Measurements from ENCODE around the gene ADGRB2.

ADGRB2 gene

DNA sequence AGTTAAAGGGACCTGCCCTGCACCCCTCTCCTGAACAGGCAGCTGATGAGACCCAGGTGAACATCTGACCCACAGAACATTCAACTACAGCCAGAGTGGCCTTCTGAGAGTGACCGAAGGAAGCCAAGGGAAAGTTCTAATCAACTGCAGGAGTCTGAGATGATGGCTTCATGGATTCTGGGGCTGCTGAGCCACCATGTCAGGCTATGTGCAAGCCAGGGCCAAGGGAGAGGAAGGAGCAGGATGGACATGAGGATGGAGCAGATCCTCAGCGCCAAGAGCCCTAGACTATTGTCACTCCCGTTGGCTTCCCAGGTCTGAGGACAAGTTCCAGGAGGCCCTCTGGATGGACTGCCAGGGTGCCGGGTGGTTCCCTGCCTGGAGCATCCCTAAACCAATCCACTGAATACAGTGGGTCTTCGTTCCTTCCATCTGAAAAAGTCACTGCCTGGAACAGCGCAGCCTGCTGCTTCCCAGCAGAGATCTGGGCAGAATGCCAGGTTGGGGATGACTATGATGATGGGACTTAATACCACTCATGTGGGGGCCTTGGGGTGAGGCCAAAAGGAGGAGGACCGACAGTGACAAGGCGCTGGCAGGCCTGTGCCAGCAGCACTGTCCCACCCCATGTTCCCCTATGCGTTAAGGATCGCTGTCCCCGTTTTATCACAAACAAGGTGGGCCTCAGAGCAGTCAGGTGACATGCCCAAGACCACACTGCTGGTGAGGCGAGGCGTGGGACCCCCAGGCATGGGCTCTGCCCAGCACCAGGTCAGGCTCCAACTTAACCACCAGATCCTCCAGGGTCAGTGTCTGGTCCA, 31.9 kb upstream of the ADGRB2 start:
- DNase-seq: peak; percentile 62

DNA sequence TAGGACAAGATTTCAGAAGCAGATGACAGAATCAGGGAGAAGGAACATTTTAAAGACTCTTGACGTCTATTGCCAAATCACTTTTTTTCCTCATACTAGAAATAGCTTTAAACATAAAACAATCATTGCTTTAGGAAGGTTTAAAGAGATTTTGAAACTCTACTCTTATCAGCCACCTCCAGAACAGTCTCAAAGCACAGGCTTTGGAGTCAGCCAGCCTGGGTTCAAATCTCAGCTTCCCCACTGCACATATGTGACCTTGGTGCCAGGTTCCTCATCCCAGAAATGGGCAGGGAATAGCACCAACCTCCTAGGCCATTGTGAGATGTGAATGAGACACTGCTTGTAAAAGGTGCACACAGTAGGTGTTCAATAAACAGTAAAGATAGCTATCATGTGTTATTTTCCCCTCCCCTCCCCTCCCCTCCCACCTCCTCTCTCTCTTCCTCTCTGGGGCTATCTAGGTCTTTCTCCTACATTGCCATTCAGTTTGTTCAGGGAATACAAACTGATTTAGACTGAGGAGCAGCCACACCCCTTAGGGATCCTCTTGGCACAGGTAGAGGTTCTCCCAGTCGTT, 31.0 kb upstream of the ADGRB2 start:
- no peak for DNase-seq

DNA sequence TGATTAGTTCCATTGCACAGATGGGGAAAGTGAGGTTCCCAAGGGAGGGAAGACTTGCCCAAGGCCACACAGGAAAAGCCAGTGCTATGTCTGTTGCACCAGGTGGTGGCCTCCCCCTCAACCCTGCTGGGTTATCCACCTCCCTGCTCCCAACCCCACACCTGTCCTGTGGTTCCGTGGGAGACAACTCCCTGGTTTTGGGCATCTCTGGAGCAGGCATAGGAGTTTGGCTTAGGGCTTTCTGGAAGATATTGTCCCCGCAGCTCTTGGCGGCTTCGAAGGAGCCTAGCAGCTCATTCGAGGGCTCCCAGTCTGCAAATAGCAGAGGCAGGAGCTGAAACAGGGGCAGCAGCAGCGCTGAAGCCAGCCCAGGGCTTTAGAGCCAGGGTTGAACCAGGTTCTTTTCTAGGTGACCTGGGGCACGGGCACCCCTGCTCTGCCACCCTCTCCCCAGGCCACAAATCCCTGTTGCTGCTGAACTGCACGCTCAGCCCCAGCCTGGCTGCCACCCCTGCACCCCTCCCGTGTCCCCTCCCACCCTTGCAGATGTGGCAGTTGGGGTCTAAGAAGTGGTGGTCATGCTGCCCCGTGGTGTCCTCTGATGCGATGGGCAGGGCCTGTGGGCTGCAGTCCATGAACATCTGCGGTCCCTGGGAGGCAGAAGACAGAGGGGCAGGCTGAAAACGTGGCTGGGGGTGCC, 29.6 kb upstream of the ADGRB2 start:
- DNase-seq: no peak

DNA sequence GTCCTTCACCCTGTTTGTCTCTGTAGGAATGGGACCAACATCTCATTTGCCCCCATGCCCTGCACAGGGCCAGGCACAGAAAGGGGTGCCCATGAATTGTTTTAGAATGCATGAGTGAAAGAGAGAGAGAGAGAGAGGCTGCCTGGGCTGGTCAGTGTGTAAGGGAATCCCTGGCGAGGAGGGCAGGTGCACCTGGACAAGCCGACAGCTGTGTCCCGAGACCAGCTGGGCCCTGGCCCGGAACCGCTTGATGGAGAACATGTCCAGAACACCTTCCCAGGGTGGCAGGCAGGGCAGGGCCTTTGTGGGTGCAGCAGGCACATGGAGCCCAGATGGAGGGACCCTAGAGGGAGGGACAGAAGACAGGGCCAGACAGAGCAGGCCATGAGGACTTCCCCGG, 28.9 kb upstream of the ADGRB2 start:
- no peak for DNase-seq

DNA sequence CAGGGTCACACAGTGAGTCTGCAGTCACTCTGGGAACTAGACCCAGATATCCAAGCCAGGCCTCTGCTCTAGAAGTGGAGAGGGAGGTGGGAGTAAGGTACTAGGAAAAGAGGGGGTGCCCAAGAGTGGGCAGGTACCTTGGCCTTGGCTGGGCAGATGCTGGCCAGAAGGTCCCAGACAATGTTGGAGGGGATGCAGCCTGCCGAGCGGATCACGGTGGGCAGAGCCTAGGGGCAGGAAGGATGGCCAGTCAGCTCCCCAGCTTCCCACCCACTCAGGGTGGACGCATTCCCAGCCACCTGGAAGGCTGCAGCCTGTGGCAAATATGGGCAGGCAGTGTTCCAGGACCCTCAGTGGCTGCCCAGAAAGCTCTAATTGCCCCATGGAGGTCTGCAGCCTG, 28.4 kb upstream of the ADGRB2 start:
- no peak for DNase-seq

DNA sequence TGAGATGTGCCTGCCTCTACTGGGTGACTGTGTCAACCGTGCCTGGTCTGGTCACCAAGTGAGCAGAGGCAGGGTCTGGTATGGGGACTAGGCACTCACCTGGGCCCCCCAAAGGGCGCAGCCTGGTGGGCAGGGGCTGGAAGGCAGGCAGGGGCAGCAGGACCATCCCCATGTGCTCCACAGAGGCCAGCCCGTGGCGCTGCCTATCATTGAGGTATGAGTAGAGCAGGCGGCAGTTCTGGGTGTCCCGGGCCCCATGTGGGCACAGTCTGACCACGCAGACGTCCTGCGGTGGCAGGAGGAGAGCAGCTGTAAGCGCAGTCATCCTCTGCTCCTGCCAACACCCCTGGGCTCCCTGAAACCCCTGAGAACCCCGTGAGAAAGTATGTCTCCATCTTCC, 28.0 kb upstream of the ADGRB2 start:
- no peak for DNase-seq

DNA sequence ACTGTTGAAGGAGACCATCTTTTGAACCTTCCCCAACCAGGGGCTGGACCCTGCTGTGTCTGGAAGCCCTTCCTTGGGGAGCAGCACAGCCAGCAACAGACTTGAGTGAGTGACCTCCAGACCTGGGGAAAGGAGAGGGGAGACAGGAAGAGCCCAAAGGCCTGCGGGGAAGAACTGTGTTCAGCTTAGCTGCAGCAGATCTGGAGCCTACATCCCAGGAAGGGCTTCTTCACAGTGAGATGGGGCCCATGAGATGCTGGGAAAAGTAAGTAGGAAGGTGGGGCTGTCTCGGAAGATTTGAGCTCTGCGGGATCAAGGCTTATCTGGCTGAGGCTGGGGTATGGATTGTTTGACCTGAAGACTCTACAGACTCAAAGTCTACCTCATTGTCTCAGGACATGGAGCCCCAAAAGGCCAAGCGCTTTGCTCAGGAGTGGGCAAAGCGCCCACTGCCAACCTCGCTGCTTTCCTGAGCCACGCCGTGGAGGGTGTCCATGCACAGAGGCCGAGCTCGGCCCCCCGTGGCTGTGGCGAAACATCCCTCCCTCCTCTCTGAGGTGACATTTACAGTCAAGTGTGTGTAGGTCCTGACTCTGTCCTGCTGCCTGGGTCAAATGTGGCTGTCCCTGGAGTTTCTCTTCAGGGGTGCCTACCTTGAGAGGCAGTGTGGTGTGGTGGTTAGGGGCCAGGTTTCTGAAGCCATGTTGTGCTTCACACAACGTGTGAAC, 27.2 kb upstream of the ADGRB2 start:
- DNase-seq: no peak

DNA sequence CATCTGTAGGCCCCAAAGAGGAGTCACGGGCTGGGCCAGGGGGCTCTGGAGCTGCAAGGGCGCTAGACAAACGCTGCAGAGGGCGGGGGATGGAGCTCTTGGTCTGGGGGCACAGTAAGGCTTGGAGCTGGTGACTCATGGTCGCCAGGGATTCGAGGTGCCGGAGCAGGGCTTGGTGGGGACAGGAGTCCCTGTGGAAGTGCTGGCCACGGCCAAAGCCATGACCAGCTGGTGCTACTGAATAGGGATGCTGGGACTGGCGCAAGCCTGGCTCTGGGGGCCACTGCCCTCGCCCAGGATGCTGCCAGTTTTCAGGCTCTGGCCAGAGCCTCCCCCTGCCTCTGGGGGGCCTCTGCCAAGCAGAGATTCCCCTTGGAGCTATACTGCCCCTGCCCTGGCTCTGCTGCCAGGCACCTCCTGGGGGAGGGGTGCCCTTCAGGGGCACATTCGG, 26.5 kb upstream of the ADGRB2 start:
- DNase-seq: no peak

DNA sequence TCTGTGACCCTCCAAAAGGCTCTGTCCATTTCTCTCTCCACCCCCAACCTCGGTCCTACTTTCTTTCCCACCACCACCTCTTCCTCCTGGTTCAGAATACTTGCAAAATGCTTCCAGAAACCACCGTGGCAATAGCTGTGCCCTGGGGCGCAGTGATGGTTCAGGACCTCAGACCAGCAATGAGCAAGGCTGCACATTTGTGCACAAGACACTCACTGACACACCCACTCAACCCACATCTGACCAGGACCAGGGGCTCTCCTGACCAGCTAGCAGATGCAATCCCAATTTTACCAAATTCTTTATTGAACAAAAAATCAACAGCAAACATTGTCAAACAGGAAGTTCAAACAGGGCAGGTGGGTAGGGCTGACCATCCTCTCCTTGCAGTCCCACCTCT, 26.0 kb upstream of the ADGRB2 start:
- no peak for DNase-seq

DNA sequence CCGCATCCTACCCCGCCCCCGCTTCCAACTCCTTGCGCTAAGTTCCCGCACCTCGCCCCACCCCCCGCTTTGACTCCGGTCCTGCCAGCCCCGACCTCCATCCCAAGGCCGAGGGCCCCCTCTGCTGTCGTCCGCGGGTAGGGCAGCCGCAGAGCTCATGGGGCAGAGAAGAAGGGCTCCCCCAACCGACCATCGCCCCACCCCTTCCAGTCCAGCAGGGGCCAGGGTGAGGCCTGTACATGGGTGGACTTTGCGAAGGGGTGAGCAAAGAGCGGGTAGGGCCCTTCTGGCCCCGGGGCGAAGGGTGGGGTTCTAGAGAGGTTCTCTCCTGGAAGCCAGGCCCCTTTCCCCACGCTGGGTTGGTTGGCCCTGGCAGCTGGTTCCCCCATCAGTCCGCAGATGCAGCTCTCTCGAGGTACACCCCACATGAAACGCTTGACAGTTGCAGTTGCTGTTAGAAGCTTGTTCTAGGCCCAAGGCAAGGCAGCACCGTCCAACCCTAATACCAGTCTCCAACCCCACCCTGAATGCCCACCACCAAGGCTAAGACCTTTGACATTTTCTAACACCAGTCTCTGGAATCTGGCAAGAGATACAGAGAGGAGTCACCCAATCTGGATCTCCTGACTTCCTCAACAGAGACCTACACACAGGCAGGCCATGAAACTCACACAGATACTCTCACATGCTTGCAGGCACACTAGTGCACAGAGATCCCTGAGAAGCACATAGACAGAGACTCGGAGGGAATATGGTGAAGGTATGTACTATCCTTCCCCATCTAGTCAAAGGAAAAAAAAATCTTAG, 25.3 kb upstream of the ADGRB2 start:
- peak; percentile 48 for DNase-seq

DNA sequence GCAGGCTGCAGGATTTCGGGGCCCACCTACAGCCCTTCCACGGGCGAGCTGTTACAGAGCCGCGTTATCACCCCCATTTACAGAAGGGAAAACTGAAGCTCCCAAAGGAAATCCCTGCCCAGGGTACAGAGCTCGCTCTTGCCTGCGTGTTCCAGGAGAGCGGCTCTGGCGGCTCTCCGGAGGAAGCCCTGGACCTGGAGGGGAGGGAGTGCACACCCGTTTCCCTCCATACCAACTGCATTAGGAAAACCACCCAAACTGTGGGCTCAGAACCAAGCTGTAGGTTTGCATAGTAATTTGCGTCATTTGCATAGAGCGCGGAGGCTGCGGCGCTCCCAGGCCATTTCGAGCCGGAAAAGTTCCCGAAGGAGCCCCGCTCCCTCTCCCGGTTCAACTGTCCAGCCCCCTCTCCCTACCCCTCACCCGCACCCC, 24.7 kb upstream of the ADGRB2 start:
- DNase-seq: peak; percentile 48

DNA sequence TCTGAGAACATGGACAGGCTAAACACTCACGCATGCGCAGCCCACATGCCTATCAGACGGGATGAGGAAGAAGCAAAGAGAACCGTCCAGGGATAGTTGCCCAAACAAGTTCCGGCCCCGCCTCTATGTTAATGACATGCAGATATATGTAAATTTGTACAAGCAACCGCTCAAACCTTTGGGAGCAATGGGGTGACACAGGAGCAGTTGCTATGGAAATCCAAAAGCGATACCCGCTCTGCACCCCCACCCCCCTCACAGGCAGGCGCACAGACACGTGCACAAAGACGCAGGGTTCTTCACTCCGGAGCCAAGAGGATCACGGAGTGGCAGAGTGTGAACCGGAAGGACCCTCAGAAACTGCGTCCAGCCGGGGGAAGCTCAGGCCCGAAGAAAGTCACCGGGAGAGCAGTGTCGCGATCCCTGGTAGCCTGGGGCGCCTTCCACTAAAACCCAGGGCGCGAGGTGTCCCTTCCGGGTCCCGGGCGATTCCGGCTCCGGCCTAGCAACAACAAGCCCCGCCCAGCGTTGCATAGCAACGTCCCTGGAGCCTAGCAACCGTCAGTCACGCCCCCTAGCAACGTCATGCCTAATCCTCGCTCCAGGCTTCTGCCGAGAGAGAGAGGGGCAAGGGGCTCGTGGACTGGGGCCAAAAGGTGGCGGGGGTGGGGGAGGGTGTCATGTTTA, 24.1 kb upstream of the ADGRB2 start:
- no peak for DNase-seq

DNA sequence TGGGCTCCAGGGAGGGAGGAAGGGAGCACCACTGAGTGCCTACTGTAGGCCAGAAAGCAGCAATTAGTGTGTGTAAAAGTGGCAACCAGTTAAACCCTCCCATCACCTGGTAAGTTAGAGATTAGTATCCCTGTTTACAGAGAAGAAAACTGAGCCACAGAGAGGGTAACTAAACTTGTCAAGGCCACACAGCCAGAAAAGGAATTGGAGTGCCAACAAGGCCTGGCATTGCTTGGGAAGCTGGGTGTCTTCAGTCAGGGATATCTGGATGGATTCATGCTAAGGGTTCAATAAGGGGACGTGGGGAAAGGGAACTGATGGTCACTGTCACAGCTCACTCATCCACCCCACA, 23.6 kb upstream of the ADGRB2 start:
- no peak for DNase-seq

DNA sequence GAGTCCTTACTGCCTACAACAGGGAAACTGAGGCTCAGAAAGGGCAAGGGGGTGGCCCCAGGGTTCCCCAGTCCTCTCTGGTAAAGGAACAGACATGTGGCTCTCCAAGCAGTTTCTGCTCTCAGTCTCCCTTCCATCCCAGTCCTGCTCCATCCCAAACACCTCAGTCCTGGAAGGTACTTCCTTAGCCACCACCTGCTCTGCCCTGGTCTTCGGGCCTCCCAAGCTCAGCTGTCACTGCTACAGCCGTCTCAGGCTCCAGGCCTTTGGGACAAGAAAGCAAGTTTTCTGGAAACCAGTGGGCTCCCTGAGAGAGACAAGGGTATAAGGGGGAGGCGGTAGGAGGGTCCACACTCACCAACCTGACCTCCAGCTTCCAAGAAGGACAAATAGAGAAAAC, 23.1 kb upstream of the ADGRB2 start:
- no peak for DNase-seq

DNA sequence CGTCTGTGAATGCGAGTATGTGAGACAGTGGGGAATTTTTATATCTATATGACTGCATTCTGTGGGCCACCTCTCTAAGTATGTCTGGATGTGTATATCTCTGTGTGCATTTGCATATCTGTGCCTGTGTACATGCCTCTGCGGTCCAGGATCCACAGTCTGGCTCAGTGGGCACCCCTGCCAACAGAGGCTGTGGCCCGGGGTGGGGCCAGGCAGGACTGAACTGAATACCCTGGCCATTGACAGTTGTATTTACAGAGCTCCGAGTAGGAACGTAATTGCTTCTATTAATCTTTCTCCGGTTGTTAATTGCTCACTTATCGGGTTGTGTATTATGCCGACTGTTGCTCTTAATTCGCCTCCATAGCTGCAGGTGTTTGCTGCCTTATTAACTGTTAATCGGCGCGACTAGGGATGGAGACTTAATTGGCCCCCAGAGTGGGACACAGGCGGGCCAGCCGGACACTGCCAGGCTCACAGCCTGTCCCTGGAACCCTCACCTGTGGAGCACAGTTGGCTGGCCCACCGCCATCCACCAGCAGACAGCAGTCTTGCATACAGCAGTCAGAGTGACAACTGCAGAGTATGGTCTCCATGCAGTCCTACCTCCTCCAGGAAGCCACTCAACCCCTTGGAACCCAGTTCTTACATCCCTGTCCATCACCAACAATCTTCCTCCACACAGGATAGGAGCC, 22.4 kb upstream of the ADGRB2 start:
- no peak for DNase-seq

DNA sequence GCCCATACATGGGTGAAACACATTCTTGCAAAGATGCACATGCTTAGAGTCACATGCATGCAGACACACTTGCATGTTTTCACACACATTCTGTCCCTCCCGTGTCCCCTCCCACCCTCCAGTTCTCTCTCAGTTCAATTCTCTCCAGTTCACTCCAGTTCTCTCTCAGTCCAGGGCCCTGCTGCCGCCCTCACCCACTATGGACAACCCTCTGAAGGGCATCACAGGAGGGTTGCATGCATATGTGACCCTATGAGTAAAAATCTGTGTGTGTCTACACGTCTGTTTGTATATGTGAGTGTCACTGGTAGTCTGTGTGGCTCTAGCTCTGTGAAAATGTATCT, 21.8 kb upstream of the ADGRB2 start:
- DNase-seq: no peak

DNA sequence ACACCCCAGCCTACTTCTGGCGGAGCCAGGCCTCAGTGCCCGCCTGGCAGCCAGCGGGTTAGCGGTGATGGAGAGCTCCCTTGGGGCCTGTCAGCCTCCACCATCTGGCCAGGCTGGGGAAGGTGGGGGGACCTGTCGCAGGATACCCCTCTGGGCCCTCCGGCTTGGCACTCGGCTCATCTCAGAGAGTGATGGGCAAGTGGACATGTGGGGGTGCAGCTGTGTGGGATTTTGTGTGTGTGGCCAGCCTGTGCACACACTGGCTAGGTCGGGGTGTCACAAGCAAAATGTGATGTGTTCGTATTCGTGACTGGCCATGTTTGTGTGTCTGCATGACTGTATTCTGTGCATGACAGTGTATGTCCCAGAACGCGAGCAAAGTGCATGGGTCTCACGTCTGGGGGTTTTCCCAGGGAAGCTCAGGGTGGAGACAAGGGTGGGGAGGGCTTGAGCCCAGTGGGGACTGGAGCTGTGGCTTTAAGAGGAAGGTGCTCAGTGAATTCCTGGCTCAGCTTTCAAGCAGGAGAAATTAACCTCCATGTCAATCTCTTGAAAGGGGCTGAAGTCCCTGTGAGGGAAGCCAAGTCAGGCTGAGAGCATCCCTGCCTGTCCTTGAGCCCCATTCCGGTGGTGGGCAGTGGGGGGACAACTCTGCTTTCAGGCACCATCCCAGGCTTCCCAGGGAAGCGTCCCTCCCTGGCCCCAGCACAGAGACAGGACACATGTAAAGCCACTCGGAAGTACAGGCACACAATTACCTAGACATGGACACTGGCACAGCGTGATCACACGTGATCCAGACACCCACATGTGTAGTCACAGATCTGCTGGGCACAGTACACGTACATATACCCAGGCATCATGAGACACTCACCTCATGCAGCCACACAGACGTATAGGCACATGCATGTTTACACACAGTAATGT, 21.1 kb upstream of the ADGRB2 start:
- DNase-seq: peak; percentile 37

DNA sequence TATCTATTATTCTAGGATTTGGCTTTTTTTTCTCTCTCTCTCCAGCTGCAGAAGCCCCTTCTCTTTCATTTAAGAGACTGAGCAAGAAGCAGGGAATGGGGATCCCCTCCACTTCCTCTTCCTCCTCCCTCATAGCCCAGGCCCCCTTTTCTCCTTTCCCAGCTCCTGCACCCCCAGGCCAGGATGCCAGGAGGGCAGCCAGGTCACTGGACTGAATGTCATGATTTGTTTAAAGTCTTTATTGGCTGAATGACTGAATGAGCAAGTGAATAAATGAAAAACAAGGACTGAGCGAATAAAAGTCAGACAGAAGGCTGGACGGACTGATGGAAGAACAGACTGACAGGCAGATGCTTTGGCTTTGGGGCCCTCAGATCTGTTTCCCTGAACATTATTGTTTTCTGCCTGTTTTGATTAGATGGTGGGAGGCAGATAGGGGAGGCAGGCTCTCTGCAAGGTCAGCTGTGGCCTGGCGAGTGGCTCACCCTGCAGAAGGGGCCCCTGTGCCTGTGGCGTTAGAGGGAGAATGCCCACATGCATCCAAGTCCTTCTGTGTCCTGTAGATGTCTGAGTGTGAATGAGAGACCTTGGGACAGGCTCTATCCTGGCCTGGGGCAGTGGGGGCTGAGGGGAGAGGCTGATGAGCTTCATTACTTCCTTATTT, 20.3 kb upstream of the ADGRB2 start:
- DNase-seq: no peak

DNA sequence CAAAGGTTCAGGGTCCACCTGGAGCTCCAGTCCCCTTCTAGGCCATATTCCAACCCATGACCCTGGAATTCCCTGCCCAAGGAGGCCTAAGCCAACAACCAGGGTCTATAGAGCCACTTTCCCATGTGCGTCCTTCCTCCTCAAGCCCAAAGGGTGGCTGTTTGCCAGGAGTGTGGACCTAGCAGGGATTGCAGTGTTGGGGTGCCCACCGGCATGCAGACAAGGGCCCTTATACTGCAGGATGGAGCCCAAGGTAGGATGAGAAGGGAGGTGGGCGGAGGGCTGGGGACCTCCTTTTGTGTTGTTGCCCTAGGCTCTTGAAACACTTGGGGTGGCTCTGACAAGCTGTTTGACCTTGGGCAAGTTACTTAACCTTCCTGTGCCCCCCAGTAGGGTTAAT, 19.7 kb upstream of the ADGRB2 start:
- DNase-seq: no peak
